Activated CD4-positive, alpha-beta T cell treated with anti-CD3 and anti-CD28 coated beads, Interleukin-2, amount 50 U/mL, for 48 hours (primary cell): ENCODE results near the gene MAEL.

ENCODE experiments used
- DNase-seq, 2 experiments: peaks; one replicate each; pipeline ENCODE4 v3.0.0-alpha.2; 2020

The MAEL gene

DNA sequence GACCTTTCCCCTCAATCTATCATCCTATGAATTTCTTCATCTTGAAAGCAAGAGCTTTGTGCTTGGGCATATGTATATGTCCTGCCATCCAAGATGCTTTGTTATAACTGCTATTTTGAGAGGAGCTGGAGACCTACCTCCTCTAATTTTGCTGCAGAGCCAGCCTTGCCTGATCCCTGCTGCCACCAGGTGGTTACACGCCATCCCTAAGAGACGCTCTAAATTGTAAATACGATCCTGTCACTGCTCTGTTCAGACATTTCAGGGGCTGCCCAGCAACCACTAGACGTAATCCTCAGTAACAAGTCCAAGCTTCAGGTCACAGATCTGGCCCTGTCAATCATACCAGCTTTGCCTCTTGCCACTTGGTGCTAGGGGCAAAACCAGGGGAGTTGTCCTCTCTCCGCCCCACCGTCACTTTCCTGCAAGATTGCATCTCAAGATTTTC is 68.2 kb downstream of the MAEL start:
- DNase-seq: peak; percentile 28 to 31

GRCh38 chr1:167059045-167059808 is 70.1 kb downstream of the MAEL start:
- peak; percentile 85 to 88 for DNase-seq

DNA sequence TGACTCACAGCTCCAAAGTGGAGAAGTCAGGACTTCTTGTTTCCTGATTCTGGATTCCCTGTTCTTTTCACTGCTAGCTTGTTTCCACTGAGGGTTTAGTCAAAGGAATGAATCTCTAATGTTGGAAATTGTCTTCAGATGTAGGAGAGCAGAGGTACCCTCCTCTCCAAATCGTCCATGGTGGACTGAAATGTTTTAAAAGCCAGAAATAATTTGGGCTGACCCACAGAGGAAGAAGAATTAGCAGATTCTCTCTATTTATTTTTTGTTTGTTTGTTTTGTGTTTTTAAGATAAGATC is 70.7 kb downstream of the MAEL start:
- DNase-seq: no peak

GRCh38 chr1:167060141-167061072 is 71.3 kb downstream of the MAEL start:
- DNase-seq: no peak

- DNase-seq: no peak
Observed at GRCh38 chr1:167061073-167061464, 72.0 kb downstream of the MAEL start.

- DNase-seq: no peak
Observed at GRCh38 chr1:167064621-167065020, 75.5 kb downstream of the MAEL start.

DNA sequence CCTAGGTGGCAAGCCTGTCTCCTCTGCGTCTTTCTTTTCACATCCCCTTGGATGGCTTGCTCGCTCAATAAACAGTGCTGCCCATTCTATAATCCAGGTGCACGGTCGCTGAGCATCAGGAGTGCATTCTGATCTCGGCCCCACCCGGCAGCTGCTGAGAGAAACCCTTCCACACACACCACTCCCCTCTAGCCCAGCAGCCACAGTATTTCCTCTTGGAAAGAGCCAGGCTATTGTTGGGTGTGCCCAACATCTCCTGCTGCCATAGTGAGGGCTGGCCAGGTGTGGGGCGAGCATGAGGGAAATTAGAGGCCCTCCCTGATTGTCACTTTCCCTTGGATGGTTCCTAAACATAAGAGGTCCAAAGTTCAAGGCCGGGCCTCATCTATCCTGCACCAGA is 76.4 kb downstream of the MAEL start:
- no peak for DNase-seq

DNA sequence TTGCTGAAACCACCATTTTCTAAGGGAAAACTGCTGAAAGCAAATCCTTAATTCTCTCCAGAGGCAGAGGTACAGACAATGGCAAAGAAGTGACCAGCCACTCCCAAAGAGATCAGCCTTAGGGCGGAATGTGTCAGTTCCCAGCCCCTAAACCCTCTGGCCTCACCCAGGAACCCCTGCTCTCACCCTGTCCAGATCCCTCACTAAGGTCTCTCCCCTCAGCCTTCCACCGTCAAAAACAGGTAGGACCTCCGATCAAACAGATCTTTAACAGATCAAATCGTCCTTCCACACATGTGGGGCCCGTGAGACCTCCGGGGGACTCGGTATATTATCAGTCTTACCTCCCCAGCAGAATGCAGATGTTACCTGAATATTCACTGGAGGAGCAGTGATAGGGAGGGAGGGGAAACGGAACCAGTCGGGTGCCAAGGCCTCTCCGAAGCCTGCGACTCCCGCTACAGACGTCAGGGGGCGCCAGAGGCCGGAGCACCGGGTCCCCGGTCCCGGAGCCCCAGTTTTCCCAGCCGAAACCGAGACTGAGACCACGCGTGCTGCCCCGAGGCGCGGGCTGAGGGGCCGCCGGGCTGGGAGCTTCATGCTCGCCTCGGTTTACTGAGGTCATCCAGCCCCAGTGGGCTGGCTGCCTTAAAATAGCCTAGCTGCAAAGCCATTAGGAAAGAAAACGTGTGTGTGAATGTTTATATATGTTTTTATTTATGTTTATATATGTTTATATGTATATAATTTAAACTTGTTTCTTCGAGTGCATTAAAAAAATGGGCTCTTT is 77.4 kb downstream of the MAEL start:
- DNase-seq: peak; percentile 85 to 87

DNA sequence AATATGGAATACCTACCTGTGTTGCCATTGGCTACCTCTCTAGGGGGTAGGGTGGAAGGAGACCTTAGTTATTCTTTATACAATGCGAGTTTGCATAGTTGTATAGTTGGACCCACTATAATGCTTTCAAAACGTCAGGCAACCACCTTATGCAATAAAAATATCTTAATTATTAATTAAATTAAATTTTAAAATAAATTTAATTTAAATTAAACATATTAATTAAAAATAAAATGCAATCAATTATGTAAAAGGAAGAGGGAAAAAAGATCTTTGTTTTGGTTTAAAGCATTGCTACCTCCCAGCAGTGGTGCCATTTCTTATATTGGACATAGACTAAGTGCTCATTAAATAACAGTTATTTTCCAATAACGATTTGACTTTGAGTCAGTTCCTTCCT is 78.8 kb downstream of the MAEL start:
- no peak for DNase-seq

GRCh38 chr1:167068761-167069160 is 79.7 kb downstream of the MAEL start:
- no peak for DNase-seq

GRCh38 chr1:167071286-167071685 is 82.2 kb downstream of the MAEL start:
- no peak for DNase-seq
